Large intestine (tissue), 3 donors: ENCODE data around the gene DIAPH3. TPM values are rescaled to one million over a fixed set of nuclear protein-coding genes. Genes with fewer than 3 reads are reported as not detected.
"Not testable (repeated sequence)": the region's sequence is repeated elsewhere in the genome, so short reads cannot be mapped to it uniquely, and the experiment has no call there.

Experiments used
- DNase-seq, 2 donors: peaks; one replicate each; pipeline versions ENCODE4 v3.0.0 to v3.0.0-alpha.2; 2013
- H3K27ac ChIP-seq: one replicate; pipeline ENCODE4 v1.5.1; 2013; ENCODE audit warnings: low read length
- H3K27me3 ChIP-seq: 2 replicates; pipeline ENCODE4 v1.6.1; 2013; ENCODE audit warnings: low read length; ENCODE audit not compliant: control insufficient read depth, insufficient read depth
- H3K36me3 ChIP-seq: 2 replicates; pipeline ENCODE4 v1.6.1; 2013; ENCODE audit warnings: low read length; ENCODE audit not compliant: control insufficient read depth, insufficient read depth
- H3K4me1 ChIP-seq: one replicate; pipeline ENCODE4 v1.6.1; 2013; ENCODE audit warnings: low read length; ENCODE audit not compliant: control insufficient read depth, insufficient read depth
- H3K4me3 ChIP-seq: one replicate; pipeline ENCODE4 v1.5.1; 2013; ENCODE audit warnings: low read length
- H3K9me3 ChIP-seq: one replicate; pipeline ENCODE4 v1.6.1; 2013; ENCODE audit warnings: mild to moderate bottlenecking, low read depth, low read length, moderate library complexity; ENCODE audit not compliant: control insufficient read depth
- WGBS: methylation state at CpG from one replicate; pipeline ENCODE4 v1.1.5; 2013; ENCODE audit warnings: low lambda C conversion rate; ENCODE audit not compliant: insufficient coverage; 5-methylcytosine and 5-hydroxymethylcytosine counted together
- polyA plus RNA-seq: library from polyadenylated mRNA; unstranded; fragments of 120-200 nt; gene quantifications from one replicate; pipeline ENCODE4 v1.2.1, GENCODE V29; 2013

Gene DIAPH3
- polyA plus RNA-seq, 1 donor: 5.3 TPM

DNA sequence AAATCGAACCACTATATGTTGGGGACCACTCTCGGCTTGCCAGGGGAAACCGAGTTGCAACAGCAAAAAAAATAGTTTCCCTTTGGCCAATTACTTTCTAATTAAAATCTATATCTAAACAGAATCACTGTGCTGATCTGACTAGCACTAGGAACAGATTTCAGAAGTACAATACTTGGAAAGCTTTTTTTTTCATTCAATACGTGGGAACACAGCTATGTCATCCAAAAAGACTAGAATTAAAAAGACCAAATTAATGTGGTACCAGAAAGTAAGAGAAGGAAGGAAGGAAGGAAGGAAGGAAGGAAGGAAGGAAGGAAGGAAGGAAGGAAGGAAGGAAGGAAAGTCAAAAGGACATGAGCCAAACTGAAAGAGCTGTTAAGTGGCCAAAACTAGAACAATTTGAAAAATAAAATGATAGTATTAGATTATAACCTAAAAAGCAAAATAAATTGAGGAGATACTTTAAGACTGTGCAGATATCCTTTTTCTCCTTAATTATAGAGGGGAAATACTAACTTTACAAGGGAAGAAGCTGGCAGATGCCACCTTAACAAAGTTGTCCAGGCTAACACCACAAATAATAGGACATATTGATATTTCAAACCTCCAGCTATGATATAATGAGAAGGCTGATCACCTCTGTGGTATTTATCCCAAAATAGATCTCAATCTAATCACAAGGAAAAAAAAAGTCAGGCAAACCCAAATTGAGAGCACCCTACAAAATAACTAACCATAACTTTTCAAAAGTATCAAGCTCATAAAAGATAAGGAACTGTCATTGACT lies 63.9 kb downstream of the DIAPH3 start:
- WGBS: 100% methylated on average over 1 of the region's 4 CpGs
- H3K27ac ChIP-seq: no peak overlapping the region
- no peaks in the 10 kb centered on the region for H3K36me3 ChIP-seq
- no peaks in the 10 kb centered on the region for H3K4me1 ChIP-seq
- DNase-seq: no peak
- no peak overlapping the region for H3K4me3 ChIP-seq
- H3K27me3 ChIP-seq: no peaks in the 10 kb centered on the region
- H3K9me3 ChIP-seq: no peaks in the 10 kb centered on the region

DNA sequence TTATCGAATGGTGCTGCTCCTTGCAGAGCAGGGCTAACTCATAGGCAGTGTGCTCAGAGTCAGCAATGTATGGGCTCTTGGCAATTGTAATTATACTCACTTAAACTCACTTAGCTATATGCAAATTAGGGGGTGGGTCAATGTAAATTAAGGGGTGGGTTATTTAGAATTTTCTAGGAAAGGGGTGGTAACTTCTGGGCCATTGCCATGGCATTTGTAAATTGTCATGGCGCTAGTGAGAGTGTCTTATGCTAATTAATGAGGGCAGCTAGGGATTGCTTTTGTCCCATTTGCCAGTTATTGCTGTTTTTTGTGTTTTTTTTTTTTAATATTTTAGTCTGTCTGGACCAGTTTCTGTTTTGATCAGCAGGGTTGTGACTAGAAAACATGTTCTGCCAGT lies 68.4 kb downstream of the DIAPH3 start:
- no peaks in the 10 kb centered on the region for H3K9me3 ChIP-seq
- 80% methylated on average over 1 of the region's 2 CpGs for WGBS
- H3K27ac ChIP-seq: no peak overlapping the region

DNA sequence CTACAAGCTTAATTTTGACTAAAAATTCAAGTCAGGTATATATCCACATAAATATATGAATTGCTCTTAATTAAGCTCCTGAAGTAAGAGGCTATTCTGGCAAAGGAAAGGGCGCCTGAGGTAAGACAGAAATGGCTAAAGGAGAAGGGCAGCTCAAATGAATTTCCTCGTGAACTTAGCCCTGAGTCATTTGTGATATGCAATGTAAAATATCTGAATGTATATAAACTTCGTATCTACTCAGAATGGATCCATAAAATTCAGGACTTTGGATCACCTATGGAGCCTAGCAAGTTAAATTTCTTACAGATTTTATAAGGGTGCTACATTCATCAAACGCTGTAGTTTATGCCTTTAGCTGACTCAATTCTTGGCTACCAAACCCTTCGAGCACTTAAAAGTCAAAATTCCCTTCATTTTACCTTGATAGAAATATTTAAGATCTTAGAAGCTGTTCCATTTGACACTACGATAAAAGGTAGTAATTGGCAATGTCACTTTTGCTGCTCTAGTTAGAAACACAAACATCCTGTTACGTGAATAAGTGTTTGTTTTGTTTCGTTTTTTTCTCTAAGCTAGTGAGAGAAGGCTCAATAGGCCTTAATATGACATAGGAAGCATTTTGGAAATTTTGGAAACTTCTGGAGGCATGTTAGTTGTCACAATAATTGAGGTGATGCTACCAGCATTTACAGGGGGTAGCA lies 69.2 kb downstream of the DIAPH3 start:
- Histone ChIP-seq H3K27ac (no peak overlapping the region), H3K4me1 (no peaks in the 10 kb centered on the region), H3K9me3 (no peaks in the 10 kb centered on the region), H3K36me3 (no peaks in the 10 kb centered on the region), H3K4me3 (no peak overlapping the region), H3K27me3 (no peaks in the 10 kb centered on the region)
- no peak for DNase-seq
- WGBS: 75% methylated on average over 4 of the region's 8 CpGs

More for the DNA sequence above, 68.4 kb downstream of the DIAPH3 start:
- H3K4me1 ChIP-seq: no peaks in the 10 kb centered on the region
- H3K4me3 ChIP-seq: no peak overlapping the region
- no peak for DNase-seq
- H3K27me3 ChIP-seq: no peaks in the 10 kb centered on the region
- H3K36me3 ChIP-seq: no peaks in the 10 kb centered on the region

DNA sequence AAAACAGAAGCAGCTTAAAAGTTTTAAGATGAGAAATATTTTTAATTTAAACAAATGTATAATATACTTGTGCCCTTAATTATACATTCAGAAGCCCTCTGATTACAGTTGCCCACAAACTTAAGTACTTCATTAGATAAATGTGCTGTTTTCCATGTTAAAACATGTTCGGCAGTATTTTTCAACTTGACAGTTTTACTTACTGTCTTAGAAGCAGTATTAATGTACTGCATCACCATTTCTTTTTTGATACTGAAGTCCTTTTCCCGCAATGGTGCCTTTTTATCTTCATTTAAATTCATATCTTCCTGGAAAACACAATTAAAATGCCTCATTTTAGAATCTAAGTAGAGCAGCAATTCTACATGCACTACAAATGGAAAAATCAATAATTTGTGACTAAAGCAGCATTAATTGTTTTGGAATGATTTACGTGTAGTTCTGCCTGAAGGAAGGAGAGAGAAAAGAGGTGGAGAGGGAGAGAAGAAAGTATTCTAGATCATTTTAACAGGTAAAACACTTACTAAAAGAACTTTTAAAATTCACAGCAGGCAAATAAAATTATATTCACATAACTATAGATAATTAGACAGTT lies 70.2 kb downstream of the DIAPH3 start:
- no peak for DNase-seq
- no peaks in the 10 kb centered on the region for H3K9me3 ChIP-seq
- H3K4me3 ChIP-seq: no peak overlapping the region
- H3K36me3 ChIP-seq: no peaks in the 10 kb centered on the region
- H3K27ac ChIP-seq: no peak overlapping the region
- H3K4me1 ChIP-seq: no peaks in the 10 kb centered on the region
- 100% methylated on average over 1 of the region's 3 CpGs for WGBS
- H3K27me3 ChIP-seq: no peaks in the 10 kb centered on the region

DNA sequence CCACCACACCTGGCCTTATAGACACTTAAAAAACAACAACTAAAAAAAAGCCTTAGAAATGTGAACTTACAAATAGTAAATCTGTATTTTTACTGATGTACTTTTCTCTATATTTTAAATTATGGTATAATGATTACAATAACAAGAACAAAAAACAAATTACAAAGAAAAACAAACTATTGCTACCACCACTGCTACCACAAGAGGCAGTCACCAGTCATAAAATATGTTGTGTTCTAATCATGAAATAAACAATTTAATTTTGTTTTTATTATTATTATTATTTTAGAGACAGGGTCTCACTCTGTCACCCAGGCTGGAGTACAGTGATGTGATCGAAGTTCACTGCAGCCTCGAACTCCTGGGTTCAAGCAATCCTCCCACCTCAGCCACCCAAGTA lies 72.2 kb downstream of the DIAPH3 start:
- Histone ChIP-seq H3K27me3 (no peaks in the 10 kb centered on the region), H3K4me1 (no peaks in the 10 kb centered on the region), H3K27ac (no peak overlapping the region), H3K4me3 (no peak overlapping the region), H3K36me3 (no peaks in the 10 kb centered on the region), H3K9me3 (no peaks in the 10 kb centered on the region)
- DNase-seq: no peak
- no CpG with 5 or more reads among the region's 2 CpGs for WGBS

DNA sequence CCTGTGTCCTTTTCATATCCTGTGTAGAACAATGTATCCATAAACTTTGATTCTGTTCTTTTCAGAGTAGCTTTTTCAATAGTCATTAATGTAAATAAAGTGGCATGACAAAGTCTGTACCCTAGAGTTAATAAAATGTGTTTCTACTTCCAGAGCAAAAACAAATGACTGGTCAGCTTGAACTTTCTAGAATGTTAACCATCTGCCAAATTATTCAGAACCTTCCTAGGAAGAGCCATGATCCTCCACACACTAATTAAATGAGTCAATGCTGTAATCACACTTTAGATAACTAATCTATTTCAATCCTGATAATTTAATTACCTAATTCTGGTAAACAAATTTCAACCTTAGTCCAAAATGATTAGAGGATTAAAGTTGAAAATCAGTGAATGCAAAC lies 73.2 kb downstream of the DIAPH3 start:
- no peak for DNase-seq
- Histone ChIP-seq H3K4me1 (no peaks in the 10 kb centered on the region), H3K4me3 (no peak overlapping the region), H3K9me3 (no peaks in the 10 kb centered on the region), H3K27me3 (no peaks in the 10 kb centered on the region), H3K27ac (no peak overlapping the region), H3K36me3 (no peaks in the 10 kb centered on the region)

DNA sequence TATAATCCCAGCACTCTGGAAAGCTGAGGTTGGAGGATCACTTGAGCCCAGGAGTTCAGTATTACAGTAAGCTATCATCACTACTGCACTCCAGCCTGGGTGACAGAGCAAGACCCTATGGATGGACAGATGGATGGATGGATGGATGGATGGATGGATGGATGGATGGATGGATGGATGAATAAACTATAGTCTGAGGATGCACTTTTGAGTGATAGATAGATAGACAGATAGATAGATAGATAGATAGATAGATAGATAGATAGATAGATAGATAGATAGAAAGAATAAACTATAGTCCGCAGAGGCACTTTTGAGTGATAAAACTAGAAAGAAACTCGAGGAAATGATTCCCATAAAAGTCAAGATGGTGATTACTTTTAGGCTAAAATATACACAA lies 79.9 kb downstream of the DIAPH3 start:
- not testable (repeated sequence) for H3K4me3 ChIP-seq, DNase-seq, H3K4me1 ChIP-seq, H3K27me3 ChIP-seq, H3K9me3 ChIP-seq, H3K27ac ChIP-seq, H3K36me3 ChIP-seq
- WGBS: 100% methylated on average over 2 of the region's 2 CpGs

DNA sequence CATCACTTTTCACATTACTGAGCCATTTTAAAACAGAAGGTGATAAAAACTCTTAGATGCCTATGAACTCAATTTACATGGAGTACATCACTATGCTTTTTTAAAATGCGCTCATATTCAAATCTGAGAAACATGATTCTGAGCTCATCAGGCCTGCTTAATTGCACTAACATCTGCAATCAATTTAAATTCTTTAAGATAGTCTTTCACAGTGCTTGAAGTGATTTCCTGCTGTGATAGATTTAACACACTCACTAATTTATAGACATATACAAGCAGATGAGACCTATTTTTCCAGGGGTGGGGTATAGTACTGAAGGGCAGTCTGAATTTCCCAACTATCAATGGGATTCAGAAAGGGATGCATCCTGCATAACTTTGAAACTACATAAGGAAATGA lies 82.9 kb downstream of the DIAPH3 start:
- no peaks in the 10 kb centered on the region for H3K36me3 ChIP-seq
- H3K27me3 ChIP-seq: no peaks in the 10 kb centered on the region
- no peak overlapping the region for H3K4me3 ChIP-seq
- DNase-seq: no peak
- WGBS: no CpG with 5 or more reads among the region's 1 CpG
- no peaks in the 10 kb centered on the region for H3K9me3 ChIP-seq
- H3K27ac ChIP-seq: no peak overlapping the region
- no peaks in the 10 kb centered on the region for H3K4me1 ChIP-seq

DNA sequence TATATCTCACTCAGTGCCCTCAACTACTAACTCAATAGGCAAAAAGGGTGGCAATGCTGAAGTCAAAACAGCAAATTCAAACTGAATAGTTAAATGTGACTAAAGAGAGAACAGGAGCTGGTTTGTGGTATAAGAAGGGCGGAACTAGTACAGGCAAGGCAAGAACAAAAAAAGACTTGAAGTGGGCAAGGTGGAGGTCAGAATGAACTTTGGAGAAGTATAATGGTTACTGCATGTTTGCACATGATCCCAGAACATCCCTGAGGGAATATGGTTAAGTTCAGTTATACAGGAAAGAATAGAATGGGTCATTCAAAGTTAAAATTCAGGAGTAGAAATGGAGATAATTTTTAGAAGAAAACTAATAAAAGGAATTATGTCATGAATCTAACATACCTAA lies 85.5 kb downstream of the DIAPH3 start:
- no peak overlapping the region for H3K27ac ChIP-seq
- no peaks in the 10 kb centered on the region for H3K27me3 ChIP-seq
- no peaks in the 10 kb centered on the region for H3K9me3 ChIP-seq
- no peak for DNase-seq
- no peaks in the 10 kb centered on the region for H3K36me3 ChIP-seq
- WGBS: no CpG with 5 or more reads among the region's 1 CpG
- no peaks in the 10 kb centered on the region for H3K4me1 ChIP-seq
- no peak overlapping the region for H3K4me3 ChIP-seq

DNA sequence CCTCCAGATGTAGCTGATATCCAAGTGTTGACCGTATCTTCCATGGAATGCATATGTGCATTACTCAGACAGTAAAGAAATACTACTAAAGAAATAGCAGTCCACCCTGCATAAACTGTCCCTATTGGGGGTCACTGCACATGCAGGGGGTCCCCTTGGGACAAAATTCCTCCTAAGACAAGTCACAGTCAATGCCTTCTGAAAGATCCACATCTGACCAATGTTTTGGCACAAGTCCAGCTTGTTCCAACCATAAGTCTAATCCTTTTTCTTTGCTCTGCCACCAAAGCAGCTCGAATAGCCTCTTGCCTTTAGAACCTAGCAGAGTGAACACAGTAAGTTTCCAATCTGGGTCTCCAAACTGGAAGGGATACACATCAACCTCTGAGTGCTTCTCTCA lies 87.9 kb downstream of the DIAPH3 start:
- DNase-seq: no peak
- no peaks in the 10 kb centered on the region for H3K36me3 ChIP-seq
- no peaks in the 10 kb centered on the region for H3K9me3 ChIP-seq
- H3K27me3 ChIP-seq: no peaks in the 10 kb centered on the region
- H3K4me3 ChIP-seq: no peak overlapping the region
- no peaks in the 10 kb centered on the region for H3K4me1 ChIP-seq
- WGBS: 100% methylated on average over 1 of the region's 2 CpGs
- no peak overlapping the region for H3K27ac ChIP-seq
